ENCODE results near the gene CORIN.
"Not testable (repeated sequence)": the region's sequence is repeated elsewhere in the genome, so short reads cannot be mapped to it uniquely, and the experiment has no call there.

CORIN gene

DNA sequence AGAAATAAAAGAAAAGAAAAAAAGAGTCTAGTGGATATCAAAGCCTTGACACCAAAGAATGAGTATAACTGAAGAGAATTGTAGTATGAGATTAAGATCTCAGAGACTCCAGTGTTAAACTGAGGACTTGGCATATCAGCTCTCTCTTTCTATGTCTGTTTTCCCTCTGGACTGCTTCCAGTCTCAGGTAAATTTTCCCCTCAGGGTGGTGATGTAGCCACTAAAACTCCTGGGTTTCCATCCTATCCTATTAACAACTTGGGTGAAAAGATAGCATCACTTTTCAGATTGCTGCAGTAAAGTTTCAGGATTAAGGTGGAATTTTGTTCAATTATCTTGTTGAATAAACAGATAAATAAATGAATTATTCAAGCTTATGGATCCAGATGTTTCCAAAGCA lies 267.1 kb downstream of the CORIN start:
- no peak for DNase-seq (ENCODE audit: low read depth, low spot score)

DNA sequence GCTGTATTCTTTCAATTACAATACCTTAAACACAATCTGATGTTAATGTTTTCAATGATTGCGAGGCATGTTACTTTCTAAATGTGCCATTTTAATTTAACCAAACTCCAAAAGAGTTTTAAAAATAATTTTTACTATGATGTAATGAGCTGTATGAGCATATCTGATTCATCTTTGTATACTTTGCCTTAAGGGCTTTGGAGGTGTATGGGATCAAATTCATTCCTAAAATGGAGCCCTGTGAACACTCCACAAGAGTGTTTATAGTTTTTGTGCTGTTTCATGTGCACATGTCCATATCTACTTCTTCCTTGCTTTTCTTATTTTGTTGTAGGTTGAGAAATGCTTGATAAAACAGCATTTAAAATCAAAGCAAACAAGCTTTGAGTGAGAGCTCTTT lies 270.4 kb downstream of the CORIN start:
- no peak for DNase-seq (ENCODE audit: low read depth, low spot score)

DNA sequence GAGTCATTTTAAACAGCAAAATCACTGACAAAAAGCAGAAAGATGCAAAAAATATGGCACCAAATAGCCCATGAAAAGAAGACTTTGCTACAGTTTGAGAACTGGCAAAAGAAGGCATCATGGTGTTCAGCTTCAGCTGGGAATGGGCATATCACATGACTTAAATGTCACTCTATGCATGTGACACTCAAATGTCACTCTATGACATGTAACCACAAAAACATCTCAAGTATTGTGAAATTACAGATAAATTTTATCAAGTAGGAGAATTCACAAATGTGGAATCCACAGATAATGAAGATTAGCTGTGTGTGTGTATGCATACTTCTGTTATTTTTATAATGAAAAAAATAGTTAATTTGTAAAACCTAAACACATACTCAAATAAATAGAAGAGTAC lies 270.9 kb downstream of the CORIN start:
- DNase-seq (ENCODE audit: low read depth, low spot score), result no peak

DNA sequence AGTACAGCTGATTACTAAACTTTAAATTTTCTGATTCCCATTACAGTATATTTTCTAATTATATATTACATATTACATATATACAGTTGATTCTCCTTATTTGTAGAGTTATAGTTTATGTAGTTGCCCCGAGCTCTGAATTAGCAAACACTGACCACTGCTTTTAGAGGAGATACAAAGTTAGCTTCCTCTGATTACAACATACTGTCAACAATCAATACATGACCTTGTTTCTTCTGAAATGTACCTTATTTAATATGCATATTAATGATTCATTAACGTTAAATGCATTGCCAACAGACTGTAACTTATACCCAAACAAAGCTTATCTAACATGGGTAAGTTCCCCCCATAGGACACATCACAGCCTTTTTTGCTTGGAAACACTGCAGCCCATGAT lies 271.3 kb downstream of the CORIN start:
- DNase-seq (ENCODE audit: low read depth, low spot score), result no peak

DNA sequence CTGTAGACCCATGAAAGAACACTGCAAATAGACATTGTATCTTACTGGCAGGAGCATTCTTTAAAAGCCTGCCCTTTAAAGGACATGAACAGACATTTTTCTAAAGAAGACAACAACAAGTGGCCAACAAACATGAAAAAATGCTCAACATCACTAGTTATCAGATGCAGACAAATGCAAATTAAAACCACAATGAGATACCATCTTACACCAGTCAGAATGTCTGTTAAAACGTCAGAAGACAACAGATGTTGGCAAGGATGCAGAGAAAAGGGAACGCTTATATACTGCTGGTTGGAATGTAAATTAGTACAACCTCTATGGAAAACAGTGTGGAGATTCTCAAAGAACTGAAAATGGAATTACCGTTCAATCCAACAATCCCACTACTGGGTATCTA lies 275.6 kb downstream of the CORIN start:
- DNase-seq (ENCODE audit: low read depth, low spot score), result peak; percentile 16

DNA sequence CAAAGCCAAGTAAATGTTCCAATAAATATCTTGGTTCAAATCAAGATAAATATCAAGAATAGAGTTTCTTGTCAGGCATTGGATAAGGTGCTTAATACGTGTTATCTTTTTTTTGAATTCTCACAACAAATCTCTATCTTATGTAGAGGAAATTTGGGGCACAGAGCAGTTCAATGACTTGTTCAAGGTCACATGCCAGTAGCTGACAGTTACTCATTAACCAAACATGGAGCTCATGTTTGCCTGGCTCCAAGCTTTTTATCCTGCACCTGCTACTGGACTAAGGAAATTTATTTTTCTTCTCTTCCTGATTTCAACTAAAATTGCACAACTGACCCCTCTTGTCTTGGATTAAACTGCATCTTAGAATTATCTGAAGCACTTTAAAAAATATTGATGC lies 276.5 kb downstream of the CORIN start:
- no peak for DNase-seq (ENCODE audit: low read depth, low spot score)

DNA sequence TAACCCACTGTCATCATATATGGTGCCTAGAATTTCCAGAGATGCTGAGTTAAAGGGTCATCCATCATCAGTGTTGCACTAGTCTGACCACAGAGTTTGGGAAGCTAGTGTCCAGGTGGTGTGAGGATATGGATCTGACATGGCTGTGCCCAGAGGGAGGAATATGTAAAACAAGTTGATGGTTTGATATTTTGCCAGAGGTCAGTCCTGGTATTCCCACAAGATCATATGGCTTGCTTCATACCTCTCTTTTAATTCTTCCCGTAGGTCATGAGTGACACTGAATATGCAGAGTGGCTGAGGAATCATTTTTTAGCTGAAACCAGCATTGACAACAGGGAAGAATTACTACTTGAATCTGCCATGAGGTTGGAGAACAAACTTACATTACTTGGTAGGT lies 277.2 kb downstream of the CORIN start:
- DNase-seq (ENCODE audit: low read depth, low spot score), result no peak

DNA sequence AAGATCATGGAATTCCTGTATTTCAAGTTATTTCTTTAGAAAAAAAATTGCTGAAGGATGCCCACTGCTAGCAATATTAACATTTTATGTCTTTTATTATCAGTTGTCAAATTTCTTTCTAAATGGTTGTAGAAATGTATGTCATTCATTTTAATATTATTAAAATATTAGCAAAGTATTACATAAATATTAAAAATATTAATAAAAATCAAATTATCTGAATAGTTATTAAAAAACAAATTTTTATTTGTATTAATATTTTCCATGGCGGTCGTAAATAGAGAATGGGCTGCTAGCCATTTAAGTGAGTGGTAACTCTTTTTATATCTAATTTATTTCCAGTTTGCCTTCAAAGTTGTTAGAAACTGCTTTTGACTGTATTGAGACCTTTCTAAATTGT lies 280.6 kb downstream of the CORIN start:
- no peak for DNase-seq (ENCODE audit: low read depth, low spot score)

DNA sequence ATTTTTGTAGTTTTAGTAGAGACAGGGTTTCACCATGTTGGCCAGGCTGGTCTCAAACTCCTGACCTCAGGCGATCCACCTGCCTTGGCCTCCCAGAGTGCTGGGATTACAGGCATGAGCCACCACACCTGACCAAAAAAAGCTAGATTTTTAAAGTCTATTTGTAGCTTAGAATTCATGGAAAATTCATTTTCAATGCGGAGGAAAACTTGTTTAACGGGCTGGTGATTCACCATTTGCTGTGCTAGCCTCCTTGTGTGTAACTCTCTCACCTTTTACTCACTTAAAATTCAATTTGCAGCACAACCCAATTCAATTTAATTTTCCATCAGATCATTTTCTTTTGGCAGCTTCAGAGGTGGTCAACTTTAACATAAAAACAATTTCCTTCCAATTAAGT lies 281.9 kb downstream of the CORIN start:
- not testable (repeated sequence) for DNase-seq (ENCODE audit: low read depth, low spot score)

DNA sequence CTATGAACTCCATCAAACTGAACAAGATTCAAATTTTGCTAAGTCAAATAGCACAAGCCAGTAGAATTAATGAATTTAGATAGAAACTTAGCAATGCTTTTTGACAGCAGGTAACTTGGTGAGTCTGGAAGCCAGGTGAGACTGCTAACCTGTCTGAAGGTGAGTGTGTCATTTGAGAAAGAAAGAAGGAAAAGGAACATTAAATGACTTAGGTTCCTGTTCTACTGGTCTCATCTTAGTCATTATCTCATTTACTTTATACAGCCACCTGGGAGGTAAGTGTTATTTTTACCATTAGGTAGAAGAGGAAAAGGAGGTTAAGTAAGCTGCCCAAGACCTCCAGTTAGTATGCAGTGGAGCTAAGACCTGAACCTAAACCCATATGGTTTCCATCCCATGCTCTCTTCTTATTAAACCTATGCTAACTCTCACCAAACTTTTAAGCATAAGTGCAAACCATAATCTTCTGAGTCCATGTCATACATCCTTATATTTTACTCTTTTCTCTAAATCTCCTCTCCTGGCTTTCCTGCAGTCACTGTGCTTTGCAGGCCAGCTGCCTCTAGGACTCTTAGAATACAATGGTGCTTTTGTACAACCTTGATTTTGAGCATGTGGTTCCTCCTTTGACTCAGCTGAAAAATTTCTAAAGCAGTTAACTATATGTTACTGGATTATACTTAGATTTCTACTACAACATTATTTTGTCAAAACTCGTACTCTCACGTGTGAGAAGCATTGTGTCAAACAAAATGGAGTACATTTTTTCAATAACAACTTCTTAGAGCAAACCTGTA lies 284.3 kb downstream of the CORIN start:
- DNase-seq (ENCODE audit: low read depth, low spot score), result peak; percentile 16

DNA sequence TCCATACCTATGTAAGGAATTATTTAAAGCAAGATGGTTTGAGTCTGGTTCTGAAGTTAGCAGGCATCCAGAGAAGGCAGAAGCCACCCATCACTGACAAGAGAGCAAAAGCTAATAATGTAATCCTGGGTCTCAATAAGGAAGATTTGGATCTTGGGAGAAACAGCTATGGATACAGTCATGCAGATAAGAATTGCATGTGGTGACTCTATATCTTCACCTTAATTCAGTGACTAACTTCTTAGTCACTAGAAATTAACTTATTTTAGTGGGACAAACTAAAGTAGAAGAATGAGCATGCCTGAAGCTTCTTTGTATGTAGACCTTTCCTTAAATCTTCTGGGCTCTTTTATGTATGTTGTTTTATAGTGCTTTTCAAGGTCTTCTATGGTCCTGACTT lies 286.2 kb downstream of the CORIN start:
- peak; percentile 14 for DNase-seq (ENCODE audit: low read depth, low spot score)

DNA sequence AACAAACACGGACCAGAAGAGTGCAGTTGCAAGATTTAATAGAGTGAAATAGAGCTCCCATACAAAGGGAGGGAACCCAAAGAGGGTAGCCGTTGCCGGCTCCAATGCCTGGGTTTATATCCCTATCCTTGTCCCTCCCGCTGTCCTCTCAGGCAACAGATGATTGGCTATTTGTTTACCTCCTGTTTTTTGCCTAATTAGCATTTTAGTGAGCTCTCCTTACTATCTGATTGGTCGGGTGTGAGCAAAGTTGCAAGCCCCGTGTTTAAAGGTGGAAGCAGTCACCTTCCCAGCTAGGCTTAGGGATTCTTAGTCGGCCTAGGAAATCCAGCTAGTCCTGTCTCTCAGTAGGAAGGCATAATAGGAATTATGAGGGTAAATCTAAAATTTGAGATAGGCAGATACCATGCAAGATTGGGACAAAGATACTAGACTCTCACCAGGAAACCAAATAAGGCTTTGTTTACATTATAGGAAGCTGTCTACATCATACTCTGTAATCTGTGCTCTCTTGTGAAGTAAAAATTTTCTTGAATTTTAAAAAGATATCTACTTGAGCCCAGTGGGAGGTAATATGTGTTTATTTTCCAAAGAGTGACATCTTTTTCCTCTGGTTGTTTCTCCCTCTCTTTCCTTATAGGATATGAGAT lies 286.8 kb downstream of the CORIN start:
- no peak for DNase-seq (ENCODE audit: low read depth, low spot score)

DNA sequence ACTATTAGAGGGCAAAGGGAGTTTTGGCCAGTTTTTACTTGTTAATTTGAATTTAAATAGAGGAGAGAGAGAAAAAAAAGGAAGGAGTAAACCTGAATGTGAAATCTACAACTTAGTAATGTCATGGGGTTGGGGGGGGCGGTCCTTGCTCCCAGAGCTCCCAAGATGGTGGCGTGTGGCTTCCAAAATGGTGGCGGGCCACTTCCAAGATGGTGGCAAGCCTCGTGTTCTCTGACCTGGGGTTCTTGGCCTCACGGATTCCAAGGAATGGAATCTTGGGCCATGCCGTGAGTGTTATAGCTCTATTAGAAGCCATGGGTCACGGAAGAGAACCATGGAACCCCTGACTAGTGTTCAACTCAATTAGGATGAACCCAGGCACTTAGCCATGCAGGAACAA lies 287.5 kb downstream of the CORIN start:
- not testable (repeated sequence) for DNase-seq (ENCODE audit: low read depth, low spot score)
